HG03103 (cell line): ENCODE results near the gene SRPX2.
"Not testable (repeated sequence)": the region's sequence is repeated elsewhere in the genome, so short reads cannot be mapped to it uniquely, and the experiment has no call there.

Experiments
- ATAC-seq: cut with Tn5 transposase; IDR thresholded peaks from one replicate; pipeline ENCODE4 v1.9.1; 2021; ENCODE audit warnings: low read depth; ENCODE audit not compliant: unreplicated experiment

The SRPX2 gene

DNA sequence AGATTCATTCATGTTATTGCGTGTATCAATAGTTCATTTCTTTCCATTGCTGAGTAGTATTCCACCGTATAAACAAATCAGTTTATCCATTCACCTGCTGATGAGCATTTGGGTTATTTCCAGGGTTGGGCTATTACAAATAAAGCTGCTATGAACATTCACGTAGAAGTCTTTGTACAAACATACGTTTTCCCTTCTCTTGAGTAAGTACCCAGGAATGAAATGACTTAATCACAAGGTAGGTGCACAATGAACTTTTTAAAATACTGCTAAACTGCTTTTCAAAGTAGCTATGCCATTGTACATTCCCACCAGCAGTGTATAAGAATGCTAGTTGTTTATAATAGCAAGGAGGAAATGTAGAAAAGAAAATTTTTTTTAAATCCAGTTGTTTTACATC, 52.0 kb downstream of the SRPX2 start:
- no peak for ATAC-seq

DNA sequence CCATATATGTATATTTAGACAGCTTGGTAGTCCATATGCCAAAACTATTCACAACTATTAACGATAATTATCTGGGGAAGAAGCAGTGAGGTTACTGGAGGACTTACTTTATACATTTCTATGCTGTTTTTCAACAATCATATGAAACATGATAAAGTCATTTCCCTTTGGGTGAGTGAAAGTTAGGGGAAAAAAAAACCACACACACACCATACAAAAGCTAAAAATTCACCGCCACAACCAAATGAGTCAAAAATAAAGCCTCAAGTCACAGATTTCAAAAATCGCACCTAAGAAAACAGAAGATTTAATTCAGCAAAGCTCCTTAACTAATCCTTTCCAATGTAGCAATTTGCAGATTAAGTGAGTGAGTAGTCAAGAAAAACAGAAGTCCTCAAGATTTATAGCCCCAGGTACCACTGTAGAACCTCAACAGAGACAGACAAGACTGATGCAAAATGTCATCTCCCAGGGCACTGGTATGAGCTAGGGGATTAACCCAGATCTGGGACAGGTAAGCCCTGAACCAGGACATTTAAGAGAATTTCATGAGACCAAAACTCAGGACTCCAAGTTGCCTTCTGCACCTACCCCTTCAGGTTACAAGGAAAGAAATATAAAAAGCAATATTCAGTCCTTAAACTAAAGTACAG, 52.8 kb downstream of the SRPX2 start:
- ATAC-seq: no peak

DNA sequence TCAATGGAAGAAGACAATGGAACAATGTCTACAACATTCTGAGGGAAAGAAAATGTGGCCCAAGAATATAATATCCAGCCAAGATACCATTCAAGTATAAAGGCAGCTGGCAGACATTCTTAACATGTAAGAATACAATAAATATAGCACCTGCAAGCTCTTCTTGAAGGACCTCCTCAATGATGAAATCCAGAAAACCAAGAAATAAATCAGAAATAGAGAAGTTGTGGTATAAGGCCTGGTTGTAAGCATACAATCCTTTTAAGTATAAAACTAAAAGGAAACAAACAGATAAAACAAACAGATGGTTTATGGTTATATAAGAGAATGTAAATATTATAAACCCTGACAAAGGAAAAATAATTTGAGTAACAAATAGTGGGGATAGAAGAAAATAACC, 54.6 kb downstream of the SRPX2 start:
- ATAC-seq: no peak

DNA sequence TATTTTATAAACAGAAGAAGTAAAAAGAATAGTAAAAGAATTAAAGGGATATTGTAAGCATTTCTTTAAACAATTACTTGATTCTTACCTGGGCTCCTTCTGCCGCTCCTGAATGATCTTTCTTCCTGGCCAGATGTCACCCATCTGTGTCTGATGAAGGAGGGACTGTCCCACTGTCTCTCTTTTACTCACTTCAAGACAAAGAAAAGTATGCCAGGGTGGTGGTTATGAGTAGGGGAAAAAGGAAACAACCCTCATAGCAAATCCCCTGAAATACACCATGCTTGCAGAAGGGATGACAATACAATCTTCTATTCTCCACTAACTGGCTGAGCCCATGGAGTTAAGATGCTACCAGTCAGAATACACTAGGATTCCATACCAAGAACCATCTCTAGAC, 56.8 kb downstream of the SRPX2 start:
- no peak for ATAC-seq

DNA sequence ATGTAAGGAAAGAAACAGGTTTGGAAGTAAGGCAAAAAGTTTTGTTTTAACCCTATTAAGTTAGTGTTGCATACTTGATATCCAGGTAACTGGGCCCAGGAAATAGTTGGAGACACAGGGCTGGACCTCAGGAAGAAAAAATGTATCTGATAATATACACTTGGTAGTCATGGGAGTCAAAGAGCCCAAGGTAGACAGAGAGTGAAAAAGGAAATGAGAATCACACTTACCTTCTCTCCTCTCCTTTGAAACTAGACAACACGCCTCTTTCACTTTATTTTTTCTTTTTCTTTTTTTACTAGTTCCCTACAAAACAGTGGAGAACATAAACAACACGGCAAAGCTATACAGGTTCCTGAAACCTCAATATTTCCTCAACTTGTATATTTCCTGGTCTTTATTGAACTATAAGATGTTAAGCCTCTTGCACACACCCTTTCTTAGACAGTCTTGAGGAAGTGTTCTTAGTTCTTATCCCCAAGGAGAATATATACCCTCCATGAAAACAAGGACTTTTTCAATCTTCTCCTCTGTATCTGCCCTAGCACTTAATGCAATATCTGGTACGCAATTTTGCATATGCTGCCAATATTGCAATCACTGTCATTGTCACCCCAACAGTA, 60.7 kb downstream of the SRPX2 start:
- ATAC-seq: no peak

DNA sequence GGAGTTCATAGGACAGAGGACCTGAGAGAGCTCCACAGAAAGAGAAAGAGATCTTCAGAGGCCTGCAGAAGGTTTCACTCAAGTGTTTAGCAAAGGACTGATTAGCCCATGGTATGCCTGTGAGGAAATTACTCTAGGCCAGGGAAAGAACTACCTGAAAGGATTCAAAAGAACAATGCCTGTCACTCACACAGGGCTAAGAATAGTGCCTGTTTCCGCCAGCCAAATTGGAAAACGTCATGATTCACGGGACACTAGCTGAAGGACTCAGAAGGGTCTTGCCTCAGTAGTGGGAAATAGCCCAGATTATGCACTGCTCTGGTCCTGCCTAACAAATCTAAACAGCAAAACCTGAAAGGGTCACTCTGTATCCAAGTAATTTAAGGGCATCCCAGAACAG, 66.8 kb downstream of the SRPX2 start:
- no peak for ATAC-seq

DNA sequence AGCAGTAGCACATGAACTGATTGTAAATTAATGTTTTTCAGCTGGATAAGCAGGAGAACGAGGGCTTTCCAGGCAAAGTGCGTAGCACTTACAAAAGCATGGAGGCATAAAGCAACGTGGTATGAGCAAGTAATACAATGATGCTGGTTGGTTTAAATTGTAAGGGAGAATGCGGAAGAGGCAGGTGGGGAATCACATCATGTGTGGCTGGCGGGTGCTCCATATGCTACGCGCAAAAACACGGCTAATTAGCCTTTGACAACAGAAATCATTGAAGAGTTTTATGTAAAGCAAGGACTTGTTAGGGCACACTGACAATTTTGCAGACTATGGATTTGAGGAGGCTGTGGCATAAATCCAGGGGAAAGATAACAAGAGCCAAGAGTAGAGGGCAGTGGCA, 73.4 kb downstream of the SRPX2 start:
- ATAC-seq: no peak

DNA sequence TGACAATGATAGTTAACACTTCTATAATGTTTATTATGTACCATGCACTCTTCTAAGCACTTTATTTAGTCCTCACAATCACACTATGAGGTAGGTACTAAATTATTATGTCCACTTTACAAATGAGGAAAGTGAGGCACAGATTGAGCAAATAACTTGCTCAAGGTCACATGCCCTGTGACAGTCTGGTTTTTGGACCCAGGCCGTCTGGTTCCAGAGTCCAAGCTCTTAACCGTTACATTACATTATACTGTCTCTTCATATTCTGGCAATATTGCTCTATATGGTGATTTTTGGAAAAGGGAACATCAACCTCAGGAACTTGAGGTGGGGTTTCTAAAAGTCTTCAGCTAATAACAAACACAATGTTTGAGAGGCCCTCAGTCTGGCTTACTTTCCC, 75.1 kb downstream of the SRPX2 start:
- no peak for ATAC-seq

DNA sequence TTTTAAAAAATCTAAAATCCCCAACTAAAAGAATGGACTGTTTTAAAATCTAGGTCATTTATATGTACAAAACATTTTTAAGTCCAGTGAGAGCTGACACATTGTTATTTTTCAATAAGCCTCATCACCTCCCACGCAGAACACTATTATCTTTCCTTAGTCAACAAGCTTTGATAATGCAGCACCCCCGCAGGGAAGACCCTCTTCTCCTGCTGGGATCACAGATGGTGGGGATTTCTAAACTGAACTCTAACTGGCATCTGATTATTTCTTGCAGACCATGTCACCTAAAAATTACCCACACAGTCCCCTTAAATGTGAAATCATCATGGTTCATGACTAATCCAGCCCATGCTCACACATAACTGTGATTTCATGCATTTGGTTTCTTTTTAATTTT, 76.3 kb downstream of the SRPX2 start:
- ATAC-seq: no peak

DNA sequence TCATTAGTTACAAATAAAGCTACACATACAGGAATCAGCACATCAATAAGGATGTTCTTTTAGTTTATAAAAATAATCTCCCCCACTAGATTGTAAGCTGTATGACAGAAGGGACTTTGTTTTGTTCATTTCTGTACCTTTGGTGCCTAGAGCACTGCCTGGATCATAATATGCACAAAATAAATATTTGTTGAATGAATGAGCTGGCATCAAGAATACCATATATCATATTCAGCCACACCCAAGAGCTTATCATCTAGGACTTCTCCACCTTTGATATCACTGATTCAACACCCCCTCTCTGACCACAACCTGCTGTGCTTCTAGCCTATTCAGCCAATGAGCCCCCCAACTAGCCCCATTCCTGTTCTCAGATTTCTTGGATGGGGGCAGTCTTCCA, 77.3 kb downstream of the SRPX2 start:
- ATAC-seq: no peak

DNA sequence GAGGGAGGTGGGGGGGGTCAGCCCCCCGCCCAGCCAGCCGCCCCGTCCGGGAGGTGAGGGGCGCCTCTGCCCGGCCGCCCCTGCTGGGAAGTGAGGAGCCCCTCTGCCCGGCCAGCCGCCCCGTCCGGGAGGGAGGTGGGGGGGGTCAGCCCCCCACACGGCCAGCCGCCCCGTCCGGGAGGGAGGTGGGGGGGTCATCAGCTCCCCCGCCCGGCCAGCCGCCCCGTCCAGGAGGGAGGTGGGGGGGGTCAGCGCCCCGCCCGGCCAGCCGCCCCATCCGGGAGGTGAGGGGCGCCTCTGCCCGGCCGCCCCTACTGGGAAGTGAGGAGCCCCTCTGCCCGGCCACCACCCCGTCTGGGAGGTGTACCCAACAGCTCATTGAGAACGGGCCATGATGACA, 80.0 kb downstream of the SRPX2 start:
- not testable (repeated sequence) for ATAC-seq
